ENCODE data around the gene C11orf98.

- TF ChIP-seq, protein P1, sequence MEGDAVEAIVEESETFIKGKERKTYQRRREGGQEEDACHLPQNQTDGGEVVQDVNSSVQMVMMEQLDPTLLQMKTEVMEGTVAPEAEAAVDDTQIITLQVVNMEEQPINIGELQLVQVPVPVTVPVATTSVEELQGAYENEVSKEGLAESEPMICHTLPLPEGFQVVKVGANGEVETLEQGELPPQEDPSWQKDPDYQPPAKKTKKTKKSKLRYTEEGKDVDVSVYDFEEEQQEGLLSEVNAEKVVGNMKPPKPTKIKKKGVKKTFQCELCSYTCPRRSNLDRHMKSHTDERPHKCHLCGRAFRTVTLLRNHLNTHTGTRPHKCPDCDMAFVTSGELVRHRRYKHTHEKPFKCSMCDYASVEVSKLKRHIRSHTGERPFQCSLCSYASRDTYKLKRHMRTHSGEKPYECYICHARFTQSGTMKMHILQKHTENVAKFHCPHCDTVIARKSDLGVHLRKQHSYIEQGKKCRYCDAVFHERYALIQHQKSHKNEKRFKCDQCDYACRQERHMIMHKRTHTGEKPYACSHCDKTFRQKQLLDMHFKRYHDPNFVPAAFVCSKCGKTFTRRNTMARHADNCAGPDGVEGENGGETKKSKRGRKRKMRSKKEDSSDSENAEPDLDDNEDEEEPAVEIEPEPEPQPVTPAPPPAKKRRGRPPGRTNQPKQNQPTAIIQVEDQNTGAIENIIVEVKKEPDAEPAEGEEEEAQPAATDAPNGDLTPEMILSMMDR (IDR thresholded peaks at IDR 0.05): no peak
- TF ChIP-seq SP1 (CRISPR knock-in tag; conservative IDR thresholded peaks at IDR 0.05) (no peak), ATF3 (CRISPR knock-in tag; conservative IDR thresholded peaks at IDR 0.05) (no peak), ZNF281 (CRISPR knock-in tag; IDR thresholded peaks at IDR 0.05) (0 out of 2 replicates have a peak, but pooled peaks have one; percentile 54), NR3C1 (CRISPR knock-in tag; conservative IDR thresholded peaks at IDR 0.05; ENCODE audit: low read depth) (no peak), SMAD4 (CRISPR knock-in tag; IDR thresholded peaks at IDR 0.05) (no peak), GABPB1 (CRISPR knock-in tag; IDR thresholded peaks at IDR 0.05) (no peak), ELF4 (CRISPR knock-in tag; IDR thresholded peaks at IDR 0.05; ENCODE audit: low read depth) (no peak), CBFB (CRISPR knock-in tag; IDR thresholded peaks at IDR 0.05; ENCODE audit: low read depth) (no peak), PRRX2 (CRISPR knock-in tag; IDR thresholded peaks at IDR 0.05) (no peak)
- TF ChIP-seq, protein P2, sequence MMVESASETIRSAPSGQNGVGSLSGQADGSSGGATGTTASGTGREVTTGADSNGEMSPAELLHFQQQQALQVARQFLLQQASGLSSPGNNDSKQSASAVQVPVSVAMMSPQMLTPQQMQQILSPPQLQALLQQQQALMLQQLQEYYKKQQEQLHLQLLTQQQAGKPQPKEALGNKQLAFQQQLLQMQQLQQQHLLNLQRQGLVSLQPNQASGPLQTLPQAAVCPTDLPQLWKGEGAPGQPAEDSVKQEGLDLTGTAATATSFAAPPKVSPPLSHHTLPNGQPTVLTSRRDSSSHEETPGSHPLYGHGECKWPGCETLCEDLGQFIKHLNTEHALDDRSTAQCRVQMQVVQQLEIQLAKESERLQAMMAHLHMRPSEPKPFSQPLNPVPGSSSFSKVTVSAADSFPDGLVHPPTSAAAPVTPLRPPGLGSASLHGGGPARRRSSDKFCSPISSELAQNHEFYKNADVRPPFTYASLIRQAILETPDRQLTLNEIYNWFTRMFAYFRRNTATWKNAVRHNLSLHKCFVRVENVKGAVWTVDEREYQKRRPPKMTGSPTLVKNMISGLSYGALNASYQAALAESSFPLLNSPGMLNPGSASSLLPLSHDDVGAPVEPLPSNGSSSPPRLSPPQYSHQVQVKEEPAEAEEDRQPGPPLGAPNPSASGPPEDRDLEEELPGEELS (CRISPR knock-in tag; IDR thresholded peaks at IDR 0.05): no peak
- TF ChIP-seq, protein P3, sequence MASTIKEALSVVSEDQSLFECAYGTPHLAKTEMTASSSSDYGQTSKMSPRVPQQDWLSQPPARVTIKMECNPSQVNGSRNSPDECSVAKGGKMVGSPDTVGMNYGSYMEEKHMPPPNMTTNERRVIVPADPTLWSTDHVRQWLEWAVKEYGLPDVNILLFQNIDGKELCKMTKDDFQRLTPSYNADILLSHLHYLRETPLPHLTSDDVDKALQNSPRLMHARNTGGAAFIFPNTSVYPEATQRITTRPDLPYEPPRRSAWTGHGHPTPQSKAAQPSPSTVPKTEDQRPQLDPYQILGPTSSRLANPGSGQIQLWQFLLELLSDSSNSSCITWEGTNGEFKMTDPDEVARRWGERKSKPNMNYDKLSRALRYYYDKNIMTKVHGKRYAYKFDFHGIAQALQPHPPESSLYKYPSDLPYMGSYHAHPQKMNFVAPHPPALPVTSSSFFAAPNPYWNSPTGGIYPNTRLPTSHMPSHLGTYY (CRISPR knock-in tag; IDR thresholded peaks at IDR 0.05): no peak
Measured at GRCh38 chr11:62671236-62671607, 6.2 kb upstream of the C11orf98 start.

Measured in WTC11 (cell line).